KG1 (cell line): ENCODE data around the gene FTO.
"Not testable (repeated sequence)": the region's sequence is repeated elsewhere in the genome, so short reads cannot be mapped to it uniquely, and the experiment has no call there.

ENCODE experiments used
- DNase-seq: peaks from one replicate; lab custom pipeline; 2025; lab: John Stamatoyannopoulos, UW

Gene FTO

DNA sequence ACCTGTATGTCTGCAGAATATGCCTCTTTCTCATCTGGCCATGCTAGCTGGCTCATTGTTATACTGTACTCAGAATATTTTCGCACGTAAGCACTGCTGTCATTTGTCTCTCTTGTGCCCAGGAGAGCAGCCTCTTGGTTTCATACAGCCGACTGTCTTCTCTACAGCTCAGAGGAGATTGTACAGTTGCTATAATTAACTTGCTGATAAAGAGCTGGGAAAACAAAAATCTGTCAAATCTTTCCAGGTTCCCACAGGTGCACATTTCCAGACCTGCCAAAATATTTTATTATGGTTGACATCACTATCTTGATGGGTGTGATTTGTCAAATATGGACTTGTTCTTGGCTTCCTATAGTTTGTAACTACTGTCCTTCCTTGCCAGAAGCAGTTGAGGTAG lies 122.7 kb downstream of the FTO start:
- DNase-seq: no peak

DNA sequence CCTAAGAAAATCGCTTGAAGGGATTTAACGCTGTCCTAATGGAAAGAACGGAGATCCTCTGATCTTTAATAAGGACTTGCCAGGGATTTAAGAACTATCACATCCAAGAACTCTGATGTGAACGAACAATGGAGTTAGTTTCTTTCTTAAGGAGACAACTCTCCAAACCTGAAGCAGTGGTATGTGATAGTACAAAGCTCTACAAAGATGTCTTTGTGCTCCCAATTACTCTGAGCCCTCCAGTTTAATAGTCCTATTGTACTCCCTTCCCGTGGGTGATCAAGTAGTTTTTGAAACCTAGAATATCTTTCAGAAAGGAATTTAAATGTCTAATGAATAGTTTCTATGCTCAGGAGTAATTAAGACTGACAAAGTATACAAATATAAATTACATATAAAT lies 123.8 kb downstream of the FTO start:
- DNase-seq: no peak

DNA sequence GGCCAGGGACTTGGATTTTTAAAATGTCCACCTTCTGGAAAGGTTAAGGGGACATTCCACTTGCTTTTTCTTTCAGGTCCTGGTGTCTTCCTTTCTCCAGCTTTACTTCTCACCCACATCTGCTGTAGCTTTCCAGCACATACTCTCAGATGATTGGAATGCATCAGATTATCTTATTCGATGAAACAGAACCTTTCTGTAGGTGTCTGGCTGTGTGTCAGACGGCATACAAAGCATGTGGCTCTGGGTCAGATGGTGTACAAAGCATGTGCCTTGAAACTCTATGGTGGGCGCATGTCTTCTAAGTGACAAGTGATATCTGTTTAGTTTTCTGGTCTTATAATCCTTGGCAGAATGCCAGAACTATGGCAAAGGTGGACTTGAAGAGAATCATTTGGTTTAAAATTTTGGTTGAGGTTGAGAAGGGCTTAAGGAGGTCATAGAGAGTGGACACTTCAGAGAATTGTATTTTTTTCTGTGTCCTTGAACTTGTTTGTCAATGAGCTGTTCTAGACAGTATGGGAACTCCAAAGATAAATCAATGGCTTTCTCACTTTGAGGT lies 125.3 kb downstream of the FTO start:
- DNase-seq: no peak

DNA sequence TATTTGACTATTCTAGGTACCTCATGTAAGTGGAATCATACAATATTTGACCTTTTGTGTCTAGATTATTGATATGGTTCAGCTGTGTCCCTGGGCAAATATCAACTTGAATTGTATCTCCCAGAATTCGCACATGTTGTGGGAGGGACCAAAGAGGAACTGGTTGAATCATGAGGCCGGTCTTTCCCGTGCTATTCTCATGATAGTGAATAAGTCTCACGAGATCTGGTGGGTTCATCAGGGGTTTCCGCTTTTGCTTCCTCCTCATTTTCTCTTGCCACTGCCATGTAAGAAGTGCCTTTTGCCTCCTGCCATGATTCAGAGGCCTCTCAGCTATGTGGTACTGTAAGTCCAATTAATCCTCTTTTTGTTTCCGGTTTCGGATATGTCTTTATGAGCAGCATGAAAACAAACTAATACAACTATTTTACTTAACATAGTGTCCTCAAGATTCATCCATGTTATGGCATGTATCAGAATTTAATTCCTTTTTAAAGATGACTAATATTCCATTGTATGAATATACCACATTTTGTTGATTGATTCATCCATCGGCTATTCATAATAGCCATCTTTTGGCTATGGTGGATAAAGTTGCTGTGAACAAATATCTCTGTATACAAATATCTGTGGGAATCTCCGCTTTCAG lies 129.1 kb downstream of the FTO start:
- no peak for DNase-seq

DNA sequence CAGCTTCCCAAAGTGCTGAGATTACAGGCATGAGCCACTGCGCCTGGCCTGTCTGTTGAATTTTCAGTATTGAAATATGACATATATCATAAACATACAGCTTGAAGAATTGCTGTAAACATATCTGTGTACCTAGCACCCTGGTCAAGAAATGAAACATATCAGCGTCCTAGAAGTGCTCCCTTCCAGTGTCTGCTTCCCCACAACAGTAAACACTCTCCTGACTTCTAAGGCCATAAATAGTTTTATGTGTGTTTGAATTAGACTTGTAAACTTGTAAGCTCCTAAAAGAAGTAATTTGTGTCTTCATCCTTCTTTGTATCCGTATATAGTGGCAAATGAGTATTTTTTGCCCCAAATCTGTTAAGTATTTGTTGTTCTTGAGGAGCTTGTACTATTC lies 132.2 kb downstream of the FTO start:
- DNase-seq: no peak

DNA sequence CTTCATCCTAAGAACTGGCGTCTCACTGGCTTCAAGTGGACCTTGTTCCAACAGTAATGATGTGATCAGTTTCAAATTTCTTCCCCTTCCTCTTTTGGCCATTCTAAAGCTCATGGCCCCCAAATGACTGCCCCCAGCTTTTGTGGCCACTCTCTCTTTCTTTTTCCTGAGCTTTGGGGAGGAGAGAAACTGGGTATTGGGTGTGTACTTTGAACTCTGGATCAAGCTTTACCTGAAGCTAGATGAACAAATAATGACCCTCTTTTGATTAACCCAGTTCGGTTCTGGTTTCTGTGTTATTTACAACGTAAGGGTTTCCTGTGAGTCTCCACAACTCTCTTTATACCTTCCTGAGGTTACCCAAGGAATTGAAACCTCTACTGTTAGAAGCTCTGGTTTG lies 132.7 kb downstream of the FTO start:
- DNase-seq: no peak

DNA sequence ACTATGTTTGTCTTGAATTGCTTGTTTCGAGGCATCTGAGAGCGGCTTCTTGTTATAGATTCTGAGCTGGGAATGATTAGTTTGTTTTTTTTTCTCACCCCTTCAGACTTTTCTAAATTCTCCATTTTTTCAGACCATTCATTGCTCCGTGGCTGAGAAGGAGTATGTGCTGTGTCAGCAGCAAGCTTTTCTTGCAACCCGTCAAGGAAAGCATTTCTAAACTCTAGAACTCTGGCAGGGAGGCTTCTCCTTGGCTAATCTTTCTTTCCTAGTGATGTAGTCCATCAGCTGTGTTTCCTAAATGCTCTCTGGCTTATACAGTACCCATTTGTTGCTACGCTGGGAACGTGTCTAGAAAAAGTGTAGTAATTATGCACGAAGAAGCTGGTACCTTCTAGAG lies 133.5 kb downstream of the FTO start:
- no peak for DNase-seq

DNA sequence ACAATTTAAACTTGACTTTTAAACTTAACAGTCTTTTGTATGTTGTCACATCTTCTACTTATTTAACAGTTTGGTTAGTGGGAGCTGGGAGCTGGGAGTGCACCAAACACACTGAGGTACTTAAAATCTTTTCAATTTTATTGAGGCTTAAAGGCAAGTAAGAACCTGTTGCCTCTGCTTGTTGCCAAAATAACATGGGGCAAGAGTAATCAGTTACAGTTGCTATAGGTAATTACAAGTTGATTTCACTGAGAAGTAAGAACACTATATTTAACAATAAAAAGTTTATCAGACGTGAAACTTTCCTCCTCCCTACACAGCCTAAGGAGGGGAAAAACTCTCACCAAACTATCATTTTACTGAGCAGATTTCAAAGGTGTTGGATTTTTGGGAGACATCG lies 135.2 kb downstream of the FTO start:
- DNase-seq: no peak

DNA sequence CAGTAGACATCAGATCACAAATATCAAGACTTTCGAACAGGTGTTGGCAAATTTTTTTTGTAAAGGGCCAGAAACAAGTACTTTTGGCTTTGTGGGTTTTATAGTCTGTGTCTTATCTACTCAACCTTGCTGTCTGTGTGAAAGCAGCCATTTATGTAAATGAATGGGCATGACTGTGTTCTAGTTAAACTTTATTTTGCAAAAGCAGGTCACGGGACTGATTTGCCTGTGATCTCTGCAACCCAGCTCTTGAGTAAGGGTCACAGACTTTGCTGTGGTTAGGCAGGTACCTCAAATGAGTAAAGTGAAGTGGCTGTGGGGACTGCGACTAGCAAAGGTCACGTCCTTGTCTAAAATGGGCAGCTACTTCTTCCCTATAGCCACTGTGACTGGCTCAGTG lies 136.5 kb downstream of the FTO start:
- no peak for DNase-seq

DNA sequence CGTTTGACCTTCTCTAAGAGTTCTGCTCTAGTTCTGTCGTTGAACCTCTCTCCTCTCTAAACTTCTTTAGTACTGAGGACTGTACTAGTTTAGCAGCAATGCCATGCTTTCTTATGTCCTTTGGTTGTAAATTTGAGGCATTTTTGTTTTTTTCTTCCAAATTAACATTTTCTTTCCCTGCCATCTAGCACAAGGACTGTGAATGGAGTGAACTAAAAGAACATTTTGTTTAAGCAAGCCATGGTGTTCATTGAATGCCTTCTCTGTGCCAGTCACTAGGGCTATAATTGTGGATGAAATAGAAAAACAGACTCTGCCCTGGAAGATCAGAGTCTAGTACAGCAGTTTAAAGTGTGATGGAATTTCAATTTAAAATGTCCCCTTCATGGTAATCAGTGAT lies 137.9 kb downstream of the FTO start:
- DNase-seq: no peak

DNA sequence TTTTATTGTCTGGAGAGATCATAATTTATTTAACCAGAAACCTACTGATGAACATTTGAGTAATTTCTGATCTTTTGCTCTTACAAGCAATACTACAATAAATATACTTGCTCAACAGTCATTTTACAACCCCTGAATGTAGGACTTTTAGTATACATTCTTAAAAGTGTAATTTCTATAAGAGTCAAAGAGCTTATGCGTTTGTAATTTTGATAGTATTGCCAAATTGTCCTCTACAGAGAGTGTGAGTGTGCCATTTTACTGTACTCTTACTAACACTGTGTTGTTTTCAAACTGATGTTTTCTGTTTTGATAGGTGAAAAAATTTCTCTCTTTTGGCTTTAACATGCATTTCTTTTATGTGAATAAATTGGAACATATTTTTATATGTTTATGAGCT lies 139.1 kb downstream of the FTO start:
- DNase-seq: no peak

DNA sequence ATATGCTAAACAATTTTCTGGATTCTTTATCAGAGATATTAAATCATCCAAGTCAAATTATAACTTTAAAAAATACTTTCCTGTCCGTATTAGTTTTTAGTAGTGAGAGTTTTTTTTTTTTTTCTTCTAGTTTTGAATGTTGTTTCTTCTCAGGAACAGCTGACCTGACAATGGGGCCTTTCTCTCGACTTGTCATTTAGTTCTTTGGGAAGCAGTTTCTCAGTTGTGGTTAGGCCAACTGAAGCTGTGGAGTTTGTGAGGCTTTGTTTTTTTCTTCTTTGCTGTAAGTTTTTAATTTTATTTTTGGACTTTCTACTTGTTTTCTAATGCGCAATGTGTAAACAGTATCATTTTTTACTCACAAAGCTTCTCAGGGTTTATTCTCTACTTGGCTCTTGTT lies 140.8 kb downstream of the FTO start:
- no peak for DNase-seq

DNA sequence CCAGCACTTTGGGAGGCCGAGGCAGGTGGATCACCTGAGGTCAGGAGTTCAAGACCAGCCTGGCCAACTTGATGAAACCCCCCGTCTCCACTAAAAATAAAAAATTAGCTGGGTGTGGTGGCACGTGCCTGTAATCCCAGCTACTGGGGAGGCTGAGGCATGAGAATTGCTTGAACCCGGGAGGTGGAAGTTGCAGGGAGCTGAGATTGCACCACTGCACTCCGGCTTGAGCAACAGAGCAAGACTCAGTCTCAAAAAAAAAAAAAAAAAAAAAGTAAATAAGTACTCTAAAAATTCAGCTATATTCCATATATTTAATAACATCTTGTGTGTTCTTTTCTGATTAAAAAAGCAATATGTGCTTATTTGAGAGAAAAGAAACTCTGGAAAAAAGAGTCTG lies 142.6 kb downstream of the FTO start:
- DNase-seq: not testable (repeated sequence)

DNA sequence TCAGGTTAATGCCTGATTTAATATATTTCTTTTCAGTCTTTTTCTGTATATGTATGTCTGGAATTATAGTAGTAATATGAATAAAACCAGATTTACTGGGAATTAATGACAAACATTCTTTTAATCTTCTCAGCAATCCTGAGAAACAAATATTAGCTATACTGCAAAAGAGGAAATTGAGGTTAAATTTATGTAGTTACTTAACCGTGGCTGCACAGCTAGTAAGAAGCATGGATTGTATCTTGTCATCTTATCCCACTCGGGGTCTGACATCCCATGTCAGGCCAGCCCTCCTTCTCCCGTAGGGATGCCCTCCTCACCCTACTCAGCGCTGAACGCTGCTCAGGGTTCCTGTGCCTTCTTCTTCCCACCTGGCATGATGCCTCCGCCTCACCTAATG lies 143.0 kb downstream of the FTO start:
- DNase-seq: no peak

DNA sequence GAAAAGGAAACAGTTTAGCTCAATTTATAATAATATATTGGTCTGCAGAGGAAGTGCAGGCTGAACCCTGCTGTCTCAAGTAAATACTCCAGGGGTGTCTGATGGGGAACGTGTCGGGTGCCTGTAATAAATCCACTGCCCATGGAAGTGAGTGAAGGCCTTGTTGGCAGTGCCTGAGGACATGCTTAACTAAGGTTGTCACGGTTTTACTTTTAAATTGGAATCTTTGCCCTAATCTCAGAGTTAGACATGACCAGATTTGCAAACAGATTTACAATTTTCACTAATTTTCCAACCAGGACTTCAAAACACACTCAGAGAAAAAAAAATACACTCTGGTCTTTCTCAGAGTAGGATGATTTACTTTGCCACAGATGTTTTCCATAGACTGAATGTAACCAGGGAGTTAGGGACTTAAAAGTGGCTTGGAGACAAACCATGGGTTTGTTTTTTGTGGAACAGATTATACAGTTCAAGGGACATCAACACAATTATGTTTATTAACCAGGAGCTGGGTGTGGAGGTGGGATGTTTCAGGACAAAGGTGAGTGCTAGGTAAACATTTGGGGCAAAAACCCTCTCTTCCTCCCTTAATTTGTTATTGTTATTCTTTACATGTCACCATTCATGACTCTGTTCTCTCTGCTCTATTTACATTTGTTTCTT lies 144.5 kb downstream of the FTO start:
- no peak for DNase-seq

DNA sequence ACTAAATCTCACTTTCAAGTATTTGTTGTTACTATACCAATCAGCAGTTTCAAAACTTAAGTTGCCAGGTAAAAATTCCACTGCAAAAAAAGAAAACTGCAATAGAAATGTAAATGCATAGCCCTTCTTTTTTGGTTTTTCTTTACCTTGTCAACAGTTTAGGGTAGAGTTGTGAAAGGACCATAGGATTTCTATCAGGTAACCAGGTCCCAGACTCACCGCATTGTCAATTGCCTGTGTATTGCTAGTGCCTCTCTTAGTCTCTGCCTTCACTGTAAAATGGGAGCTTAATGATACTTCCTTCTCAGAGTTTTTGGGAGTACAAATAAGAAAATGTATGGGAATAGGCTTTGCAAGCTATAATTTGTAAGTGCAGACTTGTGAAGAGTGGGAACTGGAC lies 145.0 kb downstream of the FTO start:
- no peak for DNase-seq

DNA sequence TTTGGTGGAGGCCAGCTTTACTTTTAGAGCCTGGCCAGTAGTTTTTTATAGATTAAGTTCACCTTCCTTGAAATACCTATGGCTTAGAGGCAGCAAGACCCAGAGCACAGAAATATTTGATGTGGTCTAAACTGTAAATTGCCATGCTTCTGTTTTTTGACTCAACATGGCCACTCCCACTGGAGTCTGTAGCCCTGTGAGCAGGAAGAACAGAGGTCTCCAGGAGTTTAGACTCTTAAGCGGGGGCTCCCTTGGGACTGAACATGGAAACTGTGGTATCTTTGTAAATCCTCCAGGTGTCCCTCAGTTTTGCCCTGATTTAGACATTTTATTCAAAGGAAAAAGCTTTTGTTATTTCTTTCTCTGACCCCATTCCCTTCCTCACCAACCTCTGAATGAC lies 145.6 kb downstream of the FTO start:
- DNase-seq: no peak

DNA sequence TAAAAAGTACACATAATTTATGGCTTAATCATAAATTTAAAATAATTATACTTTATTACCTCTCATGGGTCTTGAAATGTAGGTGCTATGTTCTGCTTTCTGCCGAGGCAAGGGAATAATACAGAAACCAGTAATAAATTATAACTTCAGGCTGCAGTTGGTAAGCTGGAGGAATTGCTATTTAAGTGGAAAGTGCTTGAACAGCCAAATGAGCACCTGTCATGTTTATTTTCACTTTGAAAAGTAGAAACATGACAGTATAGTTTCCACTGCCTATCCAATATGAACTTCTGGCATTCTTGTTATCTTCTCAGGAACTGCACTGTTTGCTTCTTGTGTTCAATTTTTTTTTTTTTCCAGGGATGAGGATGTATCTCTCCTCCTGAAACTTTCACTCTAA lies 146.0 kb downstream of the FTO start:
- no peak for DNase-seq

DNA sequence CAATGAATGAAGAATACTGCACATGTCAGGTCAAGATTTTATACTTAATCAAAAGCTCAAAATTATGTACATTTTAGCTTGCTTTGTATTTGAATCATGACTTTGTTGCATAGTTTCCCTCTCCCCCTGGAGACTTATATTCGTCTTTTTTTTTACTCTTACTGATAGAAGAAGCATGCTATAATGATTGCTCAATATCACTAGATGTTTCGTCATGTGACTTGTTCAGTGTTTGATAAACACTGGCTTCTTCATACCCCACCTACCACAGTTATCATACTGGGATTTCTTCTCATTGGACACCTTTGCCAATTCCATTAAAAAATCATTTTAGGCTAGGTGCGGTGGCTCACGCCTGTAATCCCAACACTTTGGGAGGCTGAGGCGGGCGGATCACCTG lies 148.7 kb downstream of the FTO start:
- DNase-seq: no peak

DNA sequence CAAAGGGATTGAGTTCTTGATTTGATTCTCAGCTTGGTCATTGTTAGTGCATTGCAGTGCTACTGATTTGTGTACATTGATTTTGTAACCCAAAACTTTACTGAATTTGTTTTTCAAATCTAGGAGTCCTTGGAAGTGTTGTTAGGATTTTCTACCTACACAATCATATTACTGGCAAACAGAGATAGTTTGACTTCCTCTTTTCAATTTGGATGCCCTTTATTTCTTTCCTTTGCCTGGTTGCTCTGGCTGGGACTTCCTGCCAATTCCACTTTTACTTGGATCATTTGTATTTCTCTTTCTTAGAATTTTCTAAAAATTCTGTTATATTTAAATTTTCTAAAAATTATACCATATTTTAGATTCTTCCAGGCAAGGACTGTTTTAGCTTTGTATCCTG lies 151.1 kb downstream of the FTO start:
- no peak for DNase-seq

DNA sequence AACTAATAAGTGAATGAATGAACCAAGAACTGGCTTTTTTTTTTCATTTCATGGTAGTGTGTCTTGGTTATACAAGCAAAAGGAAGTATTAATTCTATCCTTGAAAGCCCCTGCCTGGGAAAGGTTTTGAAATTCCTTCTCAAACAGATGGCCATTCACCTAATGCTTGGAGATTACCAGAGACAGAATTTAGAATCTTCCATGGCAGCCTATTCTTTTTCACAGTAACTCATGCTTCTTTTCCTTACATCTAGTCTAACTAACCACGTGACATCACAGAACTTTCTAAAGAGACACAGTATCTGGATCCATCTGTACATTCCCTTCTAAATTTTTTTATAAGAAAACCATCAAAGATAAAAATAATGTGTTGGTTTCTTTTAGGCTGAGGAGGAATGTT lies 151.6 kb downstream of the FTO start:
- DNase-seq: no peak

DNA sequence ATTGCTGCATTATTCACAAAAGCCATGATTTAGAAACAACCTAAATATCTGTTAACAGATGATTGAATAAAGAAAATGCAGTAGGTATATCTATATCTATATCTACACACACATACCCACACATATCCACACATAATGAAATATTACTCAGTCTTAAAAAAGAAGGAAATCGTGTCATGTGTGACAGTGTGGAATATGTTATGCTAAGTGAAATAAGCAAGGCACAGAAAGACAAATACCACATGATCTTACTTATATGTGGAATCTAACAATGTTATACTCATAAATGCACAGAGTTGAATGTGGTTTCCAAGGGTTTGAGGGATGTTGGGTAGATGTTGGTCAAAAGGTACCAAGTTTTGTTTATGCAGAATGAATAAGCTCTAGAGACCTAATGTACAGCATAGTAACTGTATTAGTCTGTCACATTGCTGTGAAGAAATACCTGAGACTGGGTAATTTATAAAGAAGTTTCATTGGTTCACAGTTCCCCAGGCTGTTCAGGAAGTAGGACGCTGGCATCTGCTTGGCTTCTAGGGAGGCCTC lies 156.1 kb downstream of the FTO start:
- no peak for DNase-seq

DNA sequence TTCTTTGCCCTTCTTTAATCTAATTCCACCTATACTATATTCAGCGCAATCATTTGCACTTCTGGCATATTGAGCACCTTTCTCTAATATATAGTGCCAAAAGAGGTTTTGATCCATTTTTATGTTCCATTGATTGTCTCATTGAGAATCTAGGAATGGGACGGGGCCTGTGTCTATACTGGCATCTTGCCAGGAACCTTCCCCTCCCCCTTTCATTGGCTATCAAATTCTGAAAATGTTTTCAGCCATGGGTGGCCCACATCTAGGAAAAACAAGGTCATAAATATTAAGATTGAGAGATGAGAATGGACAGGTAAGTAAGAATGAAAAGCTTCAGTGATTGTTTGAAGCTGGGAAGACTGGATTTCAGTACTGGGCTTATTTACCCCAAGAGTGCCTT lies 159.9 kb downstream of the FTO start:
- no peak for DNase-seq
